Body of pancreas (tissue), 4 donors: Measurements from ENCODE around the gene MRPL14.

Experiments used
- CTCF ChIP-seq, 7 experiments: fragments of 450-650 bp in 4 of 7; fragments of 200-600 bp in 3 of 7; sonication (generic) in 3 of 7; IDR thresholded peaks; one replicate each; pipeline ENCODE4 v1.5.1; 2016 to 2019; ENCODE audit warnings: antibody characterized with exemption in 7 of 7
- POLR2A ChIP-seq, 3 donors: fragments of 450-650 bp; IDR thresholded peaks; one replicate each; pipeline ENCODE4 v1.6.1; 2016; ENCODE audit warnings: antibody characterized with exemption in 3 of 3, mild to moderate bottlenecking in 2 of 3

GRCh38 chr6:44072959-44073611 is 54.2 kb downstream of the MRPL14 start:
- TF ChIP-seq CTCF (IDR thresholded peaks at IDR 0.05) (peak in 1 of 7 experiments; percentile 3), POLR2A (IDR thresholded peaks at IDR 0.05) (peak in 2 of 3 donors; percentile 46 to 59)
